Lower leg skin (tissue), 4 donors: ENCODE data around the gene MAPK12. TPM values are rescaled to one million over a fixed set of nuclear protein-coding genes. Genes with fewer than 3 reads are reported as not detected.

Experiments
- DNase-seq, 2 donors: peaks; one replicate each; pipeline ENCODE4 v3.0.0-alpha.2; 2019; ENCODE audit warnings: low spot score in 2 of 2
- H3K4me3 ChIP-seq: fragments of 200-600 bp; sonication (generic); 2 replicates; pipeline ENCODE4 v1.5.1; 2017; ENCODE audit warnings: mild to moderate bottlenecking, low read depth; ENCODE audit not compliant: poor library complexity, severe bottlenecking
- CTCF ChIP-seq, 3 donors: fragments of 450-650 bp; IDR thresholded peaks; one replicate each; pipeline ENCODE4 v1.5.1; 2016; ENCODE audit warnings: antibody characterized with exemption in 3 of 3, mild to moderate bottlenecking in 3 of 3, moderate library complexity in 2 of 3
- POLR2A ChIP-seq, 2 donors: fragments of 450-650 bp; IDR thresholded peaks; one replicate each; pipeline ENCODE4 v1.6.1; 2016 to 2017; ENCODE audit warnings: antibody characterized with exemption in 2 of 2, mild to moderate bottlenecking in 1 of 2, moderate library complexity in 1 of 2
- WGBS, 2 donors: methylation state at CpG; one replicate each; pipeline ENCODE4 v1.1.5; 2018; 5-methylcytosine and 5-hydroxymethylcytosine counted together
- intact Hi-C: fragments of 100-400 bp; cut with DNase I; formaldehyde crosslinking; loops from one replicate; pipeline ENCODE4 v1.15.0; 2023; ENCODE audit warnings: low total_unique reads
- total RNA-seq, 4 donors: library from RNA; depleted of rRNA; stranded (reverse); fragments of >200 nt; gene quantifications; one replicate each; pipeline ENCODE4 v1.1.0, GENCODE V29; 2016

MAPK12 gene
- total RNA-seq, 4 donors from 2014 or later: 0.99 to 3.5 (median 1.8) TPM

- WGBS, 2 donors: 89 to 92% methylated on average over 5 to 9 of the region's 13 CpGs
- intact Hi-C loops: no loop called here
- TF ChIP-seq CTCF (IDR thresholded peaks at IDR 0.05) (no peak), POLR2A (IDR thresholded peaks at IDR 0.05) (no peak)
- no peak overlapping the region for H3K4me3 ChIP-seq
- no peak for DNase-seq
These were observed 23.0 kb upstream of the MAPK12 start for GRCh38 chr22:50284479-50284878.

DNA sequence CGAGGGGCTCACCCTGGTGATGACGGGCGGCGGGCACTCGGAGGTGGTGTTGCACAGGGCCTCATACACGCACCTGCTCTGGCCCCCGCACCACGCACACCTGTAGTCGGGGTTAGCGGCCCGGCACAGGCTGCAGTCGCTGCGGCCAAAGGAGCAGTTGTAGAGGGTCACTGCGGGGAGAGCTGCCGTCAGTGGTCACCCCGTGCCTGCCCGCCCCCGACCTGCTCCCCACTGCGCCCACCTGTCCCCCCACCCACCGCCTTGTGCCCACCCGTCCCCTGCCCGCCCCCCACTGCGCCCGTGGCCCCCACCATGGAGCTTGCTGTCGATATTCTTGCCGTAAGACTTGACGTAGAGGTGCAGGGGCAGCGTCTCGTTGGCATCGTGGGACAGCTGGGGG, 22.3 kb upstream of the MAPK12 start:
- intact Hi-C loops: no loop called here
- H3K4me3 ChIP-seq: no peak overlapping the region
- no peak for DNase-seq
- no peak for TF ChIP-seq CTCF (IDR thresholded peaks at IDR 0.05)
- no peak for TF ChIP-seq POLR2A (IDR thresholded peaks at IDR 0.05)
- WGBS, 2 donors: 90 to 93% methylated on average over 25 to 30 of the region's 30 CpGs

GRCh38 chr22:50282361-50283155, 21.1 kb upstream of the MAPK12 start:
- intact Hi-C loops: no loop called here
- no peak for DNase-seq
- TF ChIP-seq POLR2A (IDR thresholded peaks at IDR 0.05) (no peak), CTCF (IDR thresholded peaks at IDR 0.05) (no peak)
- H3K4me3 ChIP-seq: no peak overlapping the region
- 52 to 64% methylated on average over 14 to 28 of the region's 45 CpGs for WGBS, 2 donors

GRCh38 chr22:50281957-50282356, 20.5 kb upstream of the MAPK12 start:
- 54 to 59% methylated on average over 12 to 17 of the region's 25 CpGs for WGBS, 2 donors
- no peak for DNase-seq
- intact Hi-C loops: no loop called here
- H3K4me3 ChIP-seq: no peak overlapping the region
- no peak for TF ChIP-seq POLR2A (IDR thresholded peaks at IDR 0.05)
- no peak for TF ChIP-seq CTCF (IDR thresholded peaks at IDR 0.05)

- TF ChIP-seq CTCF (IDR thresholded peaks at IDR 0.05) (no peak), POLR2A (IDR thresholded peaks at IDR 0.05) (no peak)
- intact Hi-C loops: no loop called here
- no peak for DNase-seq
- 93 to 96% methylated on average over 36 of the region's 36 CpGs for WGBS, 2 donors
- H3K4me3 ChIP-seq: no peak overlapping the region
These were observed 19.9 kb upstream of the MAPK12 start for GRCh38 chr22:50281384-50281760.
